GM18520 (cell line): ENCODE data around the gene PEPD.

Experiments used
- ATAC-seq: cut with Tn5 transposase; IDR thresholded peaks from one replicate; pipeline ENCODE4 v1.9.1; 2021; ENCODE audit not compliant: unreplicated experiment

The PEPD gene

DNA sequence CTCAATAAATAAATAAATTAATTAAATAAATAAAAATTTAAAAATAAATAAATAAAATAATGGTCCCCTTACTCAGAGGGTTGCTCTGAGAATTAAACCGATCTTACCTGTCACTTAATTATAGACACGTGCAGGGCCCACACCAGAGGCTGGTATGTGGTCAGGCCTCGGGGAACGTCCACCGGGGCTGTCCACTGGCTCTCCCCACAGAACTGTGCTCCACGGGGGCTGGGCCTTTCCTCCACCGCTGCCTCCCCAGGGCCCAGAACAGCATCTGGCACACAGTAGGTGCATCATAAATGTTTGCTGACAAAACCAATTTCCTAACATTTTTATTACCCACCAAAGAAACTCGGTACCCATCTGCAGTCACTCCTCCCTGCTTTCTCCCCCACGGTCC is 78.9 kb downstream of the PEPD start:
- ATAC-seq = no peak

DNA sequence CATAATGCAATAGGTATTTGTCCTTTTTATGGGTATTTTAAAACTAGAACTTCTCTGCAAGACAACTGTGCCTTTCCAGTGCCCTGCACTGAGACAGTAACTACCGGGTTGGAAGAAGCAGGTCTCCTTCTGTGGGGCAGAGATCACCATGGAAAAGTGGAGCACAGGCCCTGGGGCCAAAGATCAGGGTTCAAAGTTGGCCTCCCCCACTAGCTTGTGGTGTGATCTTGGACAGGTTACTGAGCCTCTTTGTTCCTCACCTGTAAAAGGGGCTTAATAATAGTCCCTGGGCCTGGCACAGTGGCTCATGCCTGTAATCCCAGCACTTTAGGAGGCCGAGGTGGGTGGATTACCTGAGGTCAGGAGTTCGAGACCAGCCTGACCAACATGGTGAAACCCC is 79.8 kb downstream of the PEPD start:
- no peak for ATAC-seq

DNA sequence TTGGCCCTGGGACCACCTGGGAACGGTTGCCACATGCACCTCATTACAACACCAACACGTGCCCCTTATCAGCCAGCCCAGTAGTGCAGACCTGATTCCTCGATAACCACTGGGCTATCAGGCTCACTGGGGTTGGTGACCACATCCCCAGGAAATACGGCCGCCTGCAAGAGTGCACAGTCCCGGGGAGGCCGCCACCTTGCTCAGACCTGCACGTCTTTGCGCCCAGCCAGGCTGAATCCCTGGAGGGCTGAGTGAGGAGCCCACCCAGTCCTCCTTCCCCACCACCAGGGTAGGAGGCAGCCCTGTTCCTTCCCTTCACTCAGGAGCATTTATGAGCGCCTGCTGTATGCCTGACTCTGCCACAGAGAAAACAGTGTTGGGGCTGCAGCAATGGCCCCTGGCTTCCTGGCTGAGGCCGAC is 80.3 kb downstream of the PEPD start:
- no peak for ATAC-seq

DNA sequence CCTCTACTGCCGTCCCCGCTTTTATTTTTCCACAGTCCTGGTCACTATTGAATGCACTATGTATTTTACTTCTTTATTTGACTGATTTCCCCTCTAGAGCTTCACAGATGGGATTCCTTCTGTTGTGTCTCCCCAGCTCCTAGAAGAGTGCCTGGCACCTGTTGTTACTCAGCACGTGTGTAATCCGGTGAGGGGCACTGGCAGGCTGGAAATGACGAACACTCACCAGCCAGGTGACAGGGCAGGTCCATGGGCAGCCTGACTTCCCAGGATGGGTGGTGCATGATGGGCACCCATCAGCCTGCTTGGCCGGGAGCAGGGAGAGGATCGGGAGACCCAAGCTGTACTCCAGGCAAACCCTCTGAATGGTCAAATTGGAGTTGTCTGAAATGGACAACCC is 80.9 kb downstream of the PEPD start:
- ATAC-seq = no peak

DNA sequence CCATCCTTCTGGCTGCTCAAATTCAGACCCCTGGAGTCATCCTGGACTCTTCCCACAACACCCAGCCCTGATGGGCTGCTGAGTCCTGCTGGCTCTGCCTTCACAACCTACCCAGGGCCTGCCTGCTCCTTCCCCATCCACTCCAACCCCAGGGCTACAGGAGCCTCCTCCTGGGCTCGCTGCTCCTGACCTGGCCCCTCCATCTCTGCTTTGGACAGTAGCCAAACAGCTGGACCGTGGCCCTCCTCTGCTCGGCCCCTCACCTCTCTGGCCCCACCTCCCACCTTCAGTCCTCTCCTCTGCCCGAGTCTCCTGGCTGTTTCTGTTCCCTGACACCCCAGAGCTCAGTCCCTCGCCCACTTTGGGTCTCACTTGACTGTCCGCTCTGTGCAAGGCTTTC is 81.3 kb downstream of the PEPD start:
- no peak for ATAC-seq

DNA sequence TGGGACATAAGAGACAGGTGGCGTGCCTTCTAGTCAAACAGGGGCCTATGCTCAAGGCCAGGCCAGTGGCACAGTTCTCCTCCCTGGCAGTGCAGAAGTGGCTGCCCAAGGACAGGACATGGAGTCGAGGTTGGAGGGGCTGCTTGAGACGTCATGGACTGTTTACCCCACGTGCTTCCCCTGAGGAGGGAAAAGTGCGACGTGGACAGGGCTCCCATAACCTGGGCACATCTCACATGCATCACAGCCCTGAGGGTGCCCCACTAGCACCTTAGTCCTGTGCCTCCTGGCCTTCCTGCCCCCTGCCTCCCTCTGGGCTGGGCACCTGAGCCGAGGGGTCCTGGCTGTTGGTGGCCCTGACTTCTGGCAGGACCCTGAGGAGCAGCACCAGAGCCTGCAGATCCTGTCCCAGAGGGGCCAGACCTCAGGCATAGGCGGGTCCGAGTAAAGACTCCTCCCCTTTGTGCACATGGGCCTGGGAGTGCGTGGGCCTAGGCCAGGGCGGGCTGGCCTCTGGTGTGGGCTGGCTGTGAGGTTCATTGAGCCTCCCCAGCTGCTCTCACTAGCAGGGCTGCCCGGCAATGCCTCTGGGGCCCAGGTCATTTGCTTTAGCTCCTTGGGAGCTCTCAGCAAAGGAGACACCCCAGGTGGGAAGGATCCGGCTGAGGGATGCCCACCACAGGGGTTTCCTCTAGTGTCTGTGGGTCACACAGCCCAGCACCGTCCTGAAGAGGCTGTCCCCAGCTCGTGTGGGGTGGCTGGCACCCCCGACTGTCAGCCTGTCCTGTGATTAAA is 82.4 kb downstream of the PEPD start:
- no peak for ATAC-seq

DNA sequence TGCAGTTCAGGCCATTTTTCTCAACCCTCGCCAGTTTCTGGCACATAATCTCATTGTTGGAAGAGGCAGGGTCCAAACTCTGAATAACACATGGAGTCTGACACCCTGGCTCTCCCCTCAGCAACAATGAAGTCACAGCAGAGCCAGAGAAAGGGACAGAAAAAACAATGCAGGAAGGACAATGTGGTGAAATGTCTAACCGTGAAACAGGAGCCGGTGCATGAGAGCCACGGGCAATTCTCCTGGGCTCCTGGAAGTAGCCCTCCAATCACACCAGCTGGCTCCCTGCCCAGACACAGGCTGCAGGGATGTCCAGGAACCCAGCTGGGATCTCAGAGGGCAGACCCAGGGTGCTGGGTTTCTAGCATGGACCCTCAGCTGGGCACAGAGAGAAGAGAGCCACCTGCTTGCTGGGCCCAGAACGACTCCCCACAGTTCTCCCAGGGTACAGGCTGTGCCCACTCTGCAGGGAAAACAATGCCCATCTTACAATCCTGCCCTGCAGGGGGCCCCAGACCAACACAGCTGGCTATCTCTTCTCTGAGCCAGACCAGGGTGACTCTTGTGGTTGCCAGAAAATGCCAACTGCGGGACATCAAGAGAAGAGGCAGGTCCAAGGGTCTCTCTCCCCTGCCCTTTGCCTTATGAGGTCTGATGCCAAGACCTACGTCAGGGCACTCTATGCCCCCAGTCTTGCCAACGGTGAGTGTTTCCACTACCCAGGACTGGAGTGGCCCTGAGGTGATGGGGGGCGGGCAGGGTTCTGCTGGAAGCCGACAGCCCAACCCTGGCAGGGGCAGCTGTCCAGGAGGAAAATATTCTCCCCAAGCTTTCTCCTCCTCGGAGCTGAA is 83.5 kb downstream of the PEPD start:
- no peak for ATAC-seq

DNA sequence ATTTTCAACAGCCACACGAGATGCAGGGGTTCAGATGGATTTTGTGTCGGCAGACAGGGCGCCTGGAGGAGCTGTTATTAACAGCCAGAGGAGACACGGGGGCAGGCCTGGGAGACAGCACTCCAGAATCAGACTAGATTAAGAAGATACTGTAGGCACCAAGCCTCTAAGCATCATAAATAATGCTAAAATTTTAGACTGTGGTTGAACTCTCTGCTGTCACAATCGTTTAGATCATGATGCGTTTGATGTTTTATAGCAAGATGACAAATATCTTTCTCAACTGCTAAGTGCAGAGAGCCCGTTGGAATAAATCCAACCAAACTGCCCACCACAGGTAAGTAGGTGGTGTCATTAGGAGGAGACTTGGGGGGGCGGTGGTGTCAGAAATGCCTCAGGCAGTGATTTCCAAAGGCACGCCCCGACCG is 84.2 kb downstream of the PEPD start:
- ATAC-seq = no peak

DNA sequence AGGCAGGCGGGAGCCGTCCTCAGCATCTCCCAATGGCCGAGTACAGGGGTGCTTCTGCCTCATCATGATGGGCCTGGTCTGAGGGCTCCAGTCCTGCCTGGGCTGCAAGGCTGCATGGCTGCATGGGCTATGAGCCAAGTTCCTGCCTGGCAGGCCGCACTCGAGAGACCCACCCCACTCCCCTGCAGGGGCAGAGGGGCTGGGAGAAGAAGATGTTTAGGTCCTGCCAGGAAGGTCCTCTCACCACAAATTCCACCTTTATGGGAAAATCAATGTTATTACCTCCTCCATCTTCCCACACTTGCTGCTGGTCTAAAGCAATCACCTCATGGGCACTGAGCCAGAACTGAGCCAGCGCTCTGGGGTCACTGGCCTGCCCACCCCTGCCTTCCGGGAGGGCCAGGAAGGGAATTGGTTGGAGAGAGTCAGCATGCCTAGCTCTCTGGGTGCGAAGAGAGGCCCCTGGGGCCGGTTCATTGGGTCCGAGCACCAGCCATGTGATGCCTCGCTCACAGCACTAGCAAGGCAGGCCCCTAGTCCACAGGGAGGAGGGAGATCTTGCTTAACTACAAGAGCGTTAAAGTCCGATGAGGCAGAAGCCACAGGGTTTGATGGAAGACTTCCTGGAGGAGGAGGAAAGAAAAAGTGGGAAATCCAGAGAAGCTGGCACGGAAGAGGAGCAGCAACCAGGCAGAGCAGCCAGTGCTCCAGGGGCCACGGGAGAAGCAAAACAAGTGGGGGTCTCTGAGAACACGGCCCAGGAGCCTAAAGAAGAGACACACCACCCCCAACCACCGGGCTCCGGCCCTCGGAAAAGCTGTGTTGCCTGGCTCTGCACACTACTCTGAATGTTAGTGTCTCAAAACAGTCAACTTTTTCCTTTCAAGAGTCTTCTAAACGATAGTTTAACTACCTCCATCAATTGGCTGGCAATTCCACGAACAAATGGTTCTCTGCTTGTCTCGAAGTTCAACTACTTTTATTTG is 84.9 kb downstream of the PEPD start:
- no peak for ATAC-seq

DNA sequence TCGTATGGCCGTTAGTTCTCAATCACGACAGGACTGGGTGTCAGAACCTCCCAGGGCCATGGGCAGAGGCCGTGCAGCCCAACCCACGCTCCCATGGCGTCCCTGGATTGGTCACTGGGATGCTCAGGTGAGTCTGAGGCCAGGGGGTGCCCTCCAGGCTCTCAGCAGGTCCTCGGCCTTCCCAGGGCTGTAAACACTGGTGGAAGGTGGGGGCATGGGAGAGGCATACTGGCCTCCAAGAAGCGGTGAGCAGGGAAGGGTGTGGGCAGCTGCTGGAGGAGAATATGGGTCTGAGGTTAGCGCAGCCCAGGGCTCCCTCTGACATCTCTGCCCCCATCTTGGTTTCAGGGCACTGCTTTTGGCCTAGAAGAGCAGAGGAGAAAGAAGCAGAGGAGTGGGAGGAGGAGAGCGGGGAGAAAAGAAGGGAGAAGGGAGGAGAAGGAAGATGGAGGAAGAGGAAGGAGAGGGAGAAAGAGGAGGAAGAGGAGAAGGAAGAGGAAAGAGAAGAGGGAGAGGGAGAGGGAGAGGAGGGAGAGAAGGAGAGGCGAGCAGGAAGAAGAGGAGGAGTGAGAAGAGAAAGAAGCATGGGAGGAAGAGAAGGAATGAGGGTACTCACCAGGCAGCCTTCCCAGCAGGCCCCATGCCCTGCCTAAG is 85.8 kb downstream of the PEPD start:
- ATAC-seq = no peak

DNA sequence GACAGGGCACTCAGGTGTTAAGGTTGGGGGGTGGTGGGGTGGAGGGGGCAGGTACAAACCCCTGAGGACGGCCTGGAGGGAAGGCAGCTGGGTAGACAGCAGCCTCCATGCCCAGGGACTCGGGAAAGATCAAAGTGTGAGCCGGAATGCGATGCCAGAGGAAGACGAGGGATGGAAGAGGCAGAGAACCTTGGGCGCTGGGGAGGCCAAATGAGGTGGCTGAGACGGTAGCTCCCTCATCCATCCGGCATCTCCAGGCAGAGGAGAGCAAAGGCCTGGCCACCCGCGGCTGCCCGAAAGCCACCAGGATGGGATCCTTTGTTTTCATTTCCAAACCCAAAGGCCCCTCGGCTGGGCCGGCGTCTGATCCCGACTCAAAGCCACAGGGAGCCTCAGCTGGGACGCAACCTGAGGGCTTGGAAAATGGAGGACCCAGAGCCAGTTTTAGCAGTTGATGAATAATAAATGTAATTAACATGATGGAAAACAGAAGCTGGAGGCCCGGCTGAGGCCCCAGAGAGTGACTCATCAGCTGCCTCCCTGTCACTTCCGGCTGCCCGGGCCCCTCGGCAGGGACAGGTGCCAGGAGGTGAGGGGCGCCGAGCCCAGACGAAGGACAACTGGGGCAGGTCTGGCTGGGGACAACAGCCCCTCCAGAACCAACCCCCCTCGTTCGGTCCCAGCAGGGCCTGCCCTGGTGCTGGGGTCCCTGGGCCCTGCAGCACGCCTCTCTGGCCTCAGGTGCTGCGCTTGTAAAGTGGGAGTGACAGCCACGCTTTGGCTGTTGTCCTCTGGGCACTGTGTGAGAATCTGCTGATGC is 86.5 kb downstream of the PEPD start:
- no peak for ATAC-seq

DNA sequence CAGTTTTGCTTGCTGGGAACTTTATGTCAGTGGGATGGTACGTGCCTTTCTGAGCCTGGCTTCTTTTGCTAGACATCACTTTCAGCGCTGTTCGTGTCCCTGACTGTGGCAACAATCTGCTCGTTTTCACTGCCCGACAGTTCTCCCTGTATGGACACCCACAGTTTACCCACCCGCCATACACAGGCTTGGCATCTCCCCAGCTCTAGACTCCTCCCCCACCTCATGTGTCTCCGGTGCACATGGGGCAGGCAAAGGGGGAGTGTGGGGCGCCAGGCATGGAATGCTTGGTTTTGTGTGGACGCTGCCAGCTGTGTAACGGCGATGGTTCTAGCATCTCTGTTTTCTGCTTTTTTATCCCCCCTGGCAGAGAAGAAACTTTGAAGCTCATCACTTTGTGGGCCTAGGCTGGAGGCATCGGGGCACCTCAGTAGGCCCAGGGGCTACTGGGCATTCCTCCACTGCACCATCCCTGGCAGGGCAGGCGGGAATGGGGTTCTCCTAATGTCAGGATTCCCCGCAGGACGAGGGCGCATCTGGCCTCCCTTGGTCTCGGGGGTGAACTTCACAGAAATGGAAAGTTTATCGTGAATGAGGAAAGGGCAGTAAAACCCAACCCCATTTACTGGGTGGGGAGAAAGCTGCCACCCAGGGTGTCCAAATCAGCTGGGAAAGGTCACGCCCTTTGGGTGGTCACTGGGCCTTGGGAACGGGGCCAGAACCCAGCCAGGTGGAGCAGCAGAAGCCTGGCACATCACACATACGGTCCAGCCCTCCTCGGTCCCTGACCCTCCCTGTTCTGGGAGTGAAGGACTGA is 87.3 kb downstream of the PEPD start:
- no peak for ATAC-seq

DNA sequence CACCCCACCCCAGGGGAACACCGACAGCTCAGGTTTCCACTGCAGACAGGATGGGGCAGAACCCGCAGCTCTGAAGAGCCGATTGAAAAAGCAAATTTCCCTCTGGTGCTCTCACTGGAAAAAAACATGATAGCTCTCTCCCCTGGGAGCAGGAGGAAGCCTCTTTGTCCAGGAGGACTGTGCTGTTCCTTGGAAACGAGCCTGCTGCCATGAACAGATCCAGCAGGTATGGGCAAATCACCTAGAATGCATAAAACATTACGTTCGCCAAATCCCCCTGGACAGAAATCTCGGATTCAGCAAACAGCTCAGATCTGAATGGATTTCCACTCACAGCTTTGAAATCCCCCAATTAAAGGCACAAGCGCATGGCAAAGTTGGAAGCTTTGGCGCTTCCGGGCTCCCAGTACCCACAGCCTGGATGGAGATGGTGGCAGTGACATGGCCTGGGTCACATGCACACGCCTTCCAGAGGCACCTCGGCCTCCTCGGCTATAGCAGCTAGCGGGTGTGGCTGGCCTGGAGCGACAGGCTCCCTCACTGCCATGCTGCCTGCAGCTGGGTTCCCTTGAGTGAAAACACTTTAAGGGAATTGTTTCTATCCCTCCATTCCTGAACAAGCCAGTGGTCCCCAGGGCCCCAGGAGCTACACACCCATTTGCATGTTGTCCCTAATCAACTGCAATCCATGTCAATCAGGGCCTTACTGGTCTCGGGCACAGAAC is 89.0 kb downstream of the PEPD start:
- no peak for ATAC-seq

DNA sequence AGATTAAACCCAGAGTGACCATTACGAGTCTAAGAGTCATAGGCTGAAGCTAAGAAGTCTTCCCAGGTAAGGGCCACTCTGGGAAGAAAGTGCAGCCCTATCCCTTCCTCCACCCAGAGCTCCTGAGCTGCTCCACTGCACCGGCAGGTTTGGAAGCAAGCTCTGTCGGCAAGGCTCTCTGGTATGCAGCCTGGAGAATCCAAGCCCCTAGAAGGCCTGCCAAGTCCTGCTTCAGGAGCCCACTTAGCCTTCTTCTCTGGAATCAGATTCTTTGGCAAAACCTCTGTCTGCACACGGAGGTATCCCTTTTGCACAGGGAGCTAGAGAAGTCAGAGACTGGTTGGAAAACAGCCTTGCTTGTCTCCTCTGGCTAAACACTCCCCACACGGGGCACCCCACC is 89.6 kb downstream of the PEPD start:
- no peak for ATAC-seq

DNA sequence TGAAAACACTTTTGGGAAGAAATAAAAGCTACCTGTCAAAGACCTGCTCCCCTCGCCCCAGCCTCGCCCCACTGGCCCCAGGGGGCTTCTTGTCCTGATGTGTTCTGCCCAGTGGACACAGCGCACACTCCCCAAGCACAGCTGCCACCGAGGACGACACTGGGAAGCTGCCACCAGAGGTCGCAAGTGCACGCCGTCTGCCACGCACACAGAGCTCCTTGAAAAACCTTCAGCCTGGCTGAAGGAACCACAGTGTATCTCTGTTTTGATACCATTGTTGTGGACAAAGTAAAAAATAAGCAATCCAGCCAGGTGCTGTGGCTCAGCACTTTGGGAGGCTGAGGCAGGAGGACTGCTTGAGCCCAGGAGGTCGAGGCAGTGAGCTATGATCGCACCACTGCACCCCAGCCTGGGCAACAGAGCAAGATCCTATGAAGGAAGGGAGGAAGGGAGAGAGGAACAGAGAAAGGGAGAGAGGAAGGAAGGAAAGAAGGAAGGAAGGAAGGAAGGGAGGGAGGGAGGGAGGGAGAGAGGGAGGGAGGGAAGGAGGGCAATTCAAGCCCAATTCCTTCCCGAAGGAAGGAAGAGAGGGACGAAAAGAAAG is 90.8 kb downstream of the PEPD start:
- no peak for ATAC-seq

DNA sequence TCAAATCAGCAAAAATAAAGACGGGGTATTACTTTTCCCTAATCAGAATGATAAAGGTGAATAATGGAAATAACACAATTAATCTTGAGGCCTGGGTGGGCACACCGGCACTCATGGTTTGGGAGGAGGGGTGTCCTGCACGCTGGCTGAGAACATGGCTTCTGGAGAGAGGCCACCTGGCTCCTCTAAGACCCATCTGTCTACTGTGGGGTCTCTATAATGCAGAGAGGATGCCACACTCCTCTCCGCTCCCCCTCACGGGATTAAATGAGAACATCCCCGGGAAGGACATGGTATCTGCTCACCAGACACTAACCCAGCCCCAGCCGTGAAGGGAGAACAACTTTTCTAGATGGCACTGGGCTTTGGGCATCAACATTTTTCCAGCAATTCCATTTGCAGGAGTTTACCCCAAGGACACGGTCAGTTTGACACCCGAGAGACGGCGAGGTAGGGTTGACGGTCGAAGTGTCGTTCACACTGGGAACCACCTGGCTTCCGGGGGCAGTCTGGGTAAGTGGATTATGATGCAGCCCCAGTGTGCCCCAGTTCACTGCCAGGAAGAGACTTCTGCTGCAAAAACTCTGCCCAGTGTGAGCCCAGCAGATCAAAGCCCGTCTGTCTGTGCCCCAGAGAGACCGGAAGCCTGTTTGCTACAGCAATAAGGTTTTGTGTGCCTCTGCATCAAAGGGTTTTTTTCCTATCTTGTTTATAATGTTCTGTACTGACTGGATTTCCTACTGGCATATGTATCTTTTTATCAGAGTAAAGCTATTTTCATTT is 91.5 kb downstream of the PEPD start:
- no peak for ATAC-seq

DNA sequence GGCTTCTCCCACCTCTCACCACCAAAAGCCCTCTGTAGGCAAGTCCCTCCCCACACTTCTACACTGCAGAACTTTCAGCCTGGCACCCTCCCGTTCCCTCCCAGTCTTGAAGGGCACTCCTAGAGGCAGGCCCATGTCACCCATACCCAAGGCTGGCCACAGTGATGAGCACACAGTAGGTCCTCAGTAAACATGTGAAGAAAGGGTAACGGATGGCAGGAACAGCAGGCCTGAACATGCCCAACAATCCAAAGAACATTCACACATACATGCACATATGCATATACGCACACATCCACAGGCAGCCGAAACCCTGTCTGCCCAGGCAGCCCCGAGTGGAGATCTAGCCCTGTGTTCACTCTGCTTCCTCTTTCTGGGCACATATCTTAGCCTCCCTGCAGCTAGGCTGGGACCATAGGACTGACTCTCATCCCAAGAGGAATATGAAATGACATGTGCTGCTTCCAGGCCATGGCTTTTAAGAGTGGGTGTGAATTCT is 92.9 kb downstream of the PEPD start:
- no peak for ATAC-seq
